Neural cell (in vitro differentiated cells): ENCODE measurements around the gene IL17REL. TPM values are rescaled to one million over a fixed set of nuclear protein-coding genes. Genes with fewer than 3 reads are reported as not detected.

Source experiments
- H2AFZ ChIP-seq: fragments of 200-600, 300-800 bp; sonication (generic), shearing (Covaris generic); 2 replicates; pipeline ENCODE4 v1.6.0; 2014; ENCODE audit warnings: low read depth, mild to moderate bottlenecking, antibody characterized with exemption, low read length, moderate library complexity
- H3F3A ChIP-seq: fragments of 200-600 bp; shearing (Covaris generic); 2 replicates; pipeline ENCODE4 v1.6.1; 2016; ENCODE audit warnings: mild to moderate bottlenecking, moderate library complexity, mixed read lengths, antibody characterized with exemption, low read length; ENCODE audit not compliant: insufficient read depth, poor library complexity, severe bottlenecking
- H3K27ac ChIP-seq: fragments of 200-600, 300-800 bp; sonication (generic), shearing (Covaris generic); 2 replicates; pipeline ENCODE4 v1.5.1; 2014; ENCODE audit warnings: mild to moderate bottlenecking, low read length, moderate library complexity
- H3K27me3 ChIP-seq: fragments of 300-800, 200-600 bp; sonication (generic), shearing (Covaris generic); 2 replicates; pipeline ENCODE4 v1.6.0; 2014; ENCODE audit warnings: mild to moderate bottlenecking, low read depth, low read length, moderate library complexity; ENCODE audit not compliant: insufficient read depth
- H3K36me3 ChIP-seq: fragments of 300-800, 200-600 bp; sonication (generic), shearing (Covaris generic); 2 replicates; pipeline ENCODE4 v1.5.1; 2014; ENCODE audit warnings: mild to moderate bottlenecking, antibody characterized with exemption, low read length, moderate library complexity; ENCODE audit not compliant: insufficient read depth
- H3K4me2 ChIP-seq: fragments of 300-800, 200-600 bp; sonication (generic), shearing (Covaris generic); 2 replicates; pipeline ENCODE4 v1.6.0; 2014; ENCODE audit warnings: mild to moderate bottlenecking, low read length
- H3K4me3 ChIP-seq: fragments of 300-800, 200-600 bp; sonication (generic), shearing (Covaris generic); 2 replicates; pipeline ENCODE4 v1.5.1; 2014; ENCODE audit warnings: mild to moderate bottlenecking, low read length, moderate library complexity
- H3K79me2 ChIP-seq: fragments of 200-600 bp; shearing (Covaris generic); replicated peaks from 2 replicates; pipeline ENCODE4 v1.6.0; 2014; ENCODE audit warnings: mild to moderate bottlenecking, low read length, moderate library complexity; ENCODE audit not compliant: insufficient read depth
- H3K9ac ChIP-seq: fragments of 300-800, 200-600 bp; sonication (generic), shearing (Covaris generic); 2 replicates; pipeline ENCODE4 v1.6.1; 2016; ENCODE audit warnings: mild to moderate bottlenecking, low read length, mixed read lengths
- H3K9me2 ChIP-seq: fragments of 200-600 bp; shearing (Covaris generic); 2 replicates; pipeline ENCODE4 v1.6.1; 2016; ENCODE audit warnings: mild to moderate bottlenecking, low read length, mixed read lengths; ENCODE audit not compliant: insufficient read depth
- H3K9me3 ChIP-seq: fragments of 200-600, 300-800 bp; sonication (generic), shearing (Covaris generic); 2 replicates; pipeline ENCODE4 v1.6.1; 2016; ENCODE audit warnings: mild to moderate bottlenecking, mixed run types, low read length, moderate library complexity, mixed read lengths
- H4K20me1 ChIP-seq: fragments of 200-600 bp; shearing (Covaris generic); 2 replicates; pipeline ENCODE4 v1.6.1; 2016; ENCODE audit warnings: mild to moderate bottlenecking, mixed run types; ENCODE audit not compliant: insufficient read depth
- CTCF ChIP-seq: fragments of 450-650 bp; IDR thresholded peaks from 2 replicates; pipeline ENCODE4 v1.5.1; 2014; ENCODE audit warnings: antibody characterized with exemption, mild to moderate bottlenecking, moderate library complexity; ENCODE audit not compliant: poor library complexity, severe bottlenecking
- EP300 ChIP-seq: fragments of 450-650 bp; conservative IDR thresholded peaks from 2 replicates; pipeline ENCODE4 v1.6.1; 2014; ENCODE audit warnings: antibody characterized with exemption, mild to moderate bottlenecking, moderate library complexity; ENCODE audit not compliant: poor library complexity, severe bottlenecking
- EZH2 ChIP-seq: fragments of 200-600, 300-800 bp; shearing (Covaris generic), sonication (generic); IDR thresholded peaks from 2 replicates; pipeline ENCODE4 v1.6.1; 2014; ENCODE audit warnings: antibody characterized with exemption, low read length, borderline replicate concordance, mild to moderate bottlenecking; ENCODE audit not compliant: insufficient read depth, poor library complexity, severe bottlenecking
- MXI1 ChIP-seq: fragments of 450-650 bp; conservative IDR thresholded peaks from 2 replicates; pipeline ENCODE4 v1.6.1; 2014; ENCODE audit warnings: antibody characterized with exemption, mild to moderate bottlenecking; ENCODE audit not compliant: poor library complexity, severe bottlenecking
- POLR2AphosphoS5 ChIP-seq: IDR thresholded peaks from 2 replicates; pipeline ENCODE4 v1.6.1; 2012
- RAD21 ChIP-seq: fragments of 450-650 bp; conservative IDR thresholded peaks from 2 replicates; pipeline ENCODE4 v1.6.1; 2014; ENCODE audit warnings: antibody characterized with exemption, mild to moderate bottlenecking, moderate library complexity
- REST ChIP-seq: IDR thresholded peaks from 2 replicates; pipeline ENCODE4 v1.6.1; 2012; ENCODE audit warnings: borderline replicate concordance
- SMC3 ChIP-seq: fragments of 450-650 bp; conservative IDR thresholded peaks from 2 replicates; pipeline ENCODE4 v1.6.1; 2014; ENCODE audit warnings: antibody characterized with exemption, mild to moderate bottlenecking, moderate library complexity; ENCODE audit not compliant: poor library complexity
- TAF1 ChIP-seq: IDR thresholded peaks from 2 replicates; pipeline ENCODE4 v1.6.1; 2012; ENCODE audit warnings: low read depth
- polyA plus RNA-seq: library from polyadenylated mRNA; depleted of rRNA; stranded (reverse); fragments of >200 nt; gene quantifications from 2 replicates; pipeline ENCODE4 v1.2.3, GENCODE V29; 2014

The IL17REL gene
- polyA plus RNA-seq, 1 donor from 2014 or later = not detected

GRCh38 chr22:50049299-50050195 lies 37.0 kb upstream of the IL17REL start:
- Histone ChIP-seq H3K27me3 (no peaks in the 10 kb centered on the region), H4K20me1 (no peaks in the 10 kb centered on the region), H2AFZ (no peak overlapping the region), H3F3A (no peaks in the 10 kb centered on the region), H3K9me2 (no peaks in the 10 kb centered on the region), H3K36me3 (no peaks in the 10 kb centered on the region), H3K9ac (no peak overlapping the region), H3K4me3 (no peak overlapping the region), H3K9me3 (peaks cover 7% of the 10 kb centered on the region), H3K27ac (no peak overlapping the region), H3K4me2 (no peak overlapping the region), H3K79me2 (no peaks in the 10 kb centered on the region)
- TF ChIP-seq SMC3 = no peak
- TF ChIP-seq EP300 = no peak
- no peak for TF ChIP-seq MXI1
- TF ChIP-seq REST = no peak

GRCh38 chr22:50048836-50049235 lies 36.3 kb upstream of the IL17REL start:
- H2AFZ ChIP-seq = no peak overlapping the region
- no peak overlapping the region for H3K4me2 ChIP-seq
- no peak overlapping the region for H3K4me3 ChIP-seq
- no peaks in the 10 kb centered on the region for H3K27me3 ChIP-seq
- no peaks in the 10 kb centered on the region for H4K20me1 ChIP-seq
- no peaks in the 10 kb centered on the region for H3F3A ChIP-seq
- H3K9me3 ChIP-seq = peaks cover 5% of the 10 kb centered on the region
- no peaks in the 10 kb centered on the region for H3K36me3 ChIP-seq
- H3K9ac ChIP-seq = no peak overlapping the region
- H3K79me2 ChIP-seq = no peaks in the 10 kb centered on the region
- H3K27ac ChIP-seq = no peak overlapping the region
- TF ChIP-seq EP300 = no peak
- TF ChIP-seq EZH2 = no peak
- TF ChIP-seq POLR2AphosphoS5 = no peak
- no peak for TF ChIP-seq SMC3
- no peak for TF ChIP-seq TAF1
- no peak for TF ChIP-seq CTCF
- no peak for TF ChIP-seq REST
- no peak for TF ChIP-seq MXI1
- TF ChIP-seq RAD21 = no peak
- no peaks in the 10 kb centered on the region for H3K9me2 ChIP-seq
